ENCODE data around the gene ARHGEF19.
"Not testable (repeated sequence)": the region's sequence is repeated elsewhere in the genome, so short reads cannot be mapped to it uniquely, and the experiment has no call there.

The ARHGEF19 gene

GRCh38 chr1:16168622-16169360, 43.7 kb downstream of the ARHGEF19 start:
- no peak for TF ChIP-seq POLR2A (IDR thresholded peaks at IDR 0.05; ENCODE audit: extremely low read depth, insufficient read length)
- no peak for TF ChIP-seq MAX (IDR thresholded peaks at IDR 0.05; ENCODE audit: low read depth, low read length)
- TF ChIP-seq MYC (IDR thresholded peaks at IDR 0.05; ENCODE audit: low read depth, low read length), result no peak
- TF ChIP-seq CTCF (IDR thresholded peaks at IDR 0.05; ENCODE audit: low read depth, low read length), result no peak
- no peak overlapping the region for H3K4me3 ChIP-seq (ENCODE audit: low read depth, low read length)
- DNase-seq (ENCODE audit: low read depth), result no peak

GRCh38 chr1:16168144-16168495, 44.3 kb downstream of the ARHGEF19 start:
- not testable (repeated sequence) for DNase-seq (ENCODE audit: low read depth); H3K4me3 ChIP-seq (ENCODE audit: low read depth, low read length)

- H3K4me3 ChIP-seq (ENCODE audit: low read depth, low read length), result no peak overlapping the region
- no peak for DNase-seq (ENCODE audit: low read depth)
- TF ChIP-seq POLR2A (IDR thresholded peaks at IDR 0.05; ENCODE audit: extremely low read depth, insufficient read length), result no peak
- no peak for TF ChIP-seq CTCF (IDR thresholded peaks at IDR 0.05; ENCODE audit: low read depth, low read length)
- no peak for TF ChIP-seq MYC (IDR thresholded peaks at IDR 0.05; ENCODE audit: low read depth, low read length)
- no peak for TF ChIP-seq MAX (IDR thresholded peaks at IDR 0.05; ENCODE audit: low read depth, low read length)
Measured at GRCh38 chr1:16167331-16168143, 44.9 kb downstream of the ARHGEF19 start.

GRCh38 chr1:16166117-16166516, 46.3 kb downstream of the ARHGEF19 start:
- no peak for DNase-seq (ENCODE audit: low read depth)

GRCh38 chr1:16165548-16165947, 46.9 kb downstream of the ARHGEF19 start:
- no peak for DNase-seq (ENCODE audit: low read depth)
- H3K4me3 ChIP-seq (ENCODE audit: low read depth, low read length), result no peak overlapping the region
- TF ChIP-seq MAX (IDR thresholded peaks at IDR 0.05; ENCODE audit: low read depth, low read length) (no peak), POLR2A (IDR thresholded peaks at IDR 0.05; ENCODE audit: extremely low read depth, insufficient read length) (no peak), CTCF (IDR thresholded peaks at IDR 0.05; ENCODE audit: low read depth, low read length) (no peak), MYC (IDR thresholded peaks at IDR 0.05; ENCODE audit: low read depth, low read length) (no peak)

More at GRCh38 chr1:16166117-16166516, 46.3 kb downstream of the ARHGEF19 start:
- no peak overlapping the region for H3K4me3 ChIP-seq (ENCODE audit: low read depth, low read length)
- TF ChIP-seq MAX (IDR thresholded peaks at IDR 0.05; ENCODE audit: low read depth, low read length), result no peak
- no peak for TF ChIP-seq POLR2A (IDR thresholded peaks at IDR 0.05; ENCODE audit: extremely low read depth, insufficient read length)
- no peak for TF ChIP-seq CTCF (IDR thresholded peaks at IDR 0.05; ENCODE audit: low read depth, low read length)
- no peak for TF ChIP-seq MYC (IDR thresholded peaks at IDR 0.05; ENCODE audit: low read depth, low read length)

GRCh38 chr1:16165073-16165364, 47.4 kb downstream of the ARHGEF19 start:
- DNase-seq (ENCODE audit: low read depth), result no peak
- TF ChIP-seq POLR2A (IDR thresholded peaks at IDR 0.05; ENCODE audit: extremely low read depth, insufficient read length) (no peak), CTCF (IDR thresholded peaks at IDR 0.05; ENCODE audit: low read depth, low read length) (no peak), MYC (IDR thresholded peaks at IDR 0.05; ENCODE audit: low read depth, low read length) (no peak), MAX (IDR thresholded peaks at IDR 0.05; ENCODE audit: low read depth, low read length) (no peak)
- H3K4me3 ChIP-seq (ENCODE audit: low read depth, low read length), result no peak overlapping the region
